ENCODE results near the gene PNPLA7.
A peak's percentile ranks its signal among the peaks of the same experiment; 100 is the strongest.
"Not testable (repeated sequence)": the region's sequence is repeated elsewhere in the genome, so short reads cannot be mapped to it uniquely, and the experiment has no call there.

PNPLA7 gene

DNA sequence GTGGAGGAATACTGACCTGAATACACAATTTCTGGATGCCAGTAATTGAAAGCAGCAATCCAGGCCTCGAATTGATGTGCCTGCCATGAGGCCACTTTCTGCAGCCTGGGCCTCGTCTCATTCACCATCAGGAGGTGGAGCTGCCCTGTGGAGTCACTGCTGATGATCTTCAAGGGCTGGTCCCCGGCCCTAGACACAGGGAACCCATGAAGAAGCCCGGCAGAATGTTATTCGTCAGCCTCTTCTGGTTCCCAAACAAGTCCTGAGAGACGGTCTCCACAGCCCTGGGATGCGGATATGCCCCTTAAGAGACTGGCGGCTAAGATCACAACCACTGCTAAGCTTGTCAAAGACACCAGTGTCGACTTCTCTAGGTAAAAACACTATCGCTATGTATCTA, 24.0 kb upstream of the PNPLA7 start:
- no peak for DNase-seq

DNA sequence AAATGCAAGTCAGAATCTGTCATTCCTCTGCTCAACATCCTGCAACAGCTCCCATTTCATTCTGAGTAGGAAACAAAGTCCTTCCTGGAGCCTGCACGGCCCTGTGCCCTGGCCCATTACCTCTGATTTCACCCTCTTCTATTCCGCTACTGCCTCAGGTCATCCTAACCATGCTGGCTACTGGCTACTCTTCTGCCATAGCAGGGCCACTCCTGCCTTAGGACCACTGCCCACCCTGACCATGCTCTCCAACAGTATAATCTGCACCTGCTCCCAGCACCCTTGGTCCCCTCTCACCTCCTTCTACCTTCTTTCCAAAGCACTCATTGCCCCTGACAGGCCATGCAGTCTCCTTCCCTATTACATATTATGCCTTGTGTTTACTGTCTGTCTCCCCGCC, 20.4 kb upstream of the PNPLA7 start:
- no peak for DNase-seq

- DNase-seq = no peak
Observed at GRCh38 chr9:137569609-137570203, 19.5 kb upstream of the PNPLA7 start.

DNA sequence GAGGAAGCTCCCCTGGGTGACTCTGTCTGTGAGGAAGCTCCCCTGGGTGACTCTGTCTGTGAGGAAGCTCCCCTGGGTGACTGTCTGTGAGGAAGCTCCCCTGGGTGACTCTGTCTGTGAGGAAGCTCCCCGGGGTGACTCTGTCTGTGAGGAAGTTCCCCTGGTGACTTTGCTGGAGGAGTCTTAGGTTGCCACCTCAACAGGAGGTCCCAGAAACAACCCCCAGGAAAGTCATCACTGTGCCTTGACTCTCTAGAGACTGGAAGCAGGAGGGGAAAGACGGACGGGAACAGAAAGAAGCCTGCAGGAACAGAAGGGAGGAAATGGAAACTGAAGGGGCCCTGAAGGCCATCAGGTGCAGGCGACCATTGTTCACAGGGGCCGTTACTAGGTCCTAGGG, 18.2 kb upstream of the PNPLA7 start:
- not testable (repeated sequence) for DNase-seq

- no peak for DNase-seq
Observed at GRCh38 chr9:137564817-137565411, 14.7 kb upstream of the PNPLA7 start.

DNA sequence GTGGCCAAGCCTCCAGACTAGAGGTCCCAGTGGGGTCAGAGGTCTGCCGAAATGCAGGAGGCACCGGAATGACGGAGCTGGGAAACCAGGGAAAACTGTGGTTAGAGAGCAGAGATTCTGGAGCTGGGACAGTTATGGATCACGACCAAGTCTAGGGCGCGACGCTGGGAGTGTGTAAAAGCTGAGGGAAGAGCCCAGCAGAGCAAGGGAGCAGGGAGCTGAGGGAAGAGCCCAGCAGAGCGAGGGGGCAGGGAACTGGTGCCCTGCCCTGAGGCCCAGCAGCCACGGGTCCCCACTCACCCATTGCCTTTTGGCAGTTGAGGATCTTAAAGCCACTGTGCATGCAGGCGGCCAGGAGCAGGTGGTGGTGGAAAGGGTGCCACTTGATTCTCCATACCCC, 13.9 kb upstream of the PNPLA7 start:
- DNase-seq = no peak

DNA sequence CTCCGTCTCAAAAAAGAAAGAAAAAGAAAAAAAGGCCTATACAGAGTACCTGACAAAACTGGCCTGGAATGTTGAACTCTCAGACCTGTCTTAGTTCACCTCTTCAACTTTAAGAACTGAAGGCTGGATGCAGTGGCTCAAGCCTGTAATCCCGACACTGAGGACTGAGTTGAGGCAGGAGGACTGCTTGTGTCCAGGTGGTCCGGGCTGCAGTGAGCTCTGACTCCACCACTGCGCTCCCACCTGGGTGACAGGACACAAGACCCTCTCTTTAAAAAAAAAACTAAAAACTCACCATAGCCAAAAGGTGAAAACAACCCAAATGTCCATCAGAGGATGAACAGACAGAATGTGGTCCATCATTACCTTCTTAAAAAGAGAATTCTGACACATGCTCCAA, 7.9 kb upstream of the PNPLA7 start:
- DNase-seq = no peak

GRCh38 chr9:137556069-137556838, 6.1 kb upstream of the PNPLA7 start:
- no peak for DNase-seq

- no peak for DNase-seq
Observed at GRCh38 chr9:137555179-137555578, 5.0 kb upstream of the PNPLA7 start.

GRCh38 chr9:137554349-137554748, 4.1 kb upstream of the PNPLA7 start:
- no peak for DNase-seq

DNA sequence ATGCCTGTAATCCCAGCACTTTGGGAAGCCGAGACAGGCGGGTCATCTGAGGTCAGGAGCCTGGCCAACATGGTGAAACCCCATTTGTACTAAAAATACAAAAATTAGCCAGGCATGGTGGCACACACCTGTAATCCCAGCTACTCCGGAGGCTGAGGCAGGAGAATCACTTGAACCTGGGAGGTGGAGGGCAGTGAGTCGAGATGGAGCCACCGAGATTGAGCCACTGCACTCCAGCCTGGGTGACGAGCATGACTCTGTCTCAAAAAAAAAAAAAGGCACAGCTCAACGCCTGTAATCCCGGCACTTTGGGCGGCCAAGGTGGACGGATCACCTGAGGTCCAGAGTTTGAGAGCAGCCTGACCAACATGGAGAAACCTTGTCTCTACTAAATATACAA, 3.5 kb upstream of the PNPLA7 start:
- DNase-seq = not testable (repeated sequence)

DNA sequence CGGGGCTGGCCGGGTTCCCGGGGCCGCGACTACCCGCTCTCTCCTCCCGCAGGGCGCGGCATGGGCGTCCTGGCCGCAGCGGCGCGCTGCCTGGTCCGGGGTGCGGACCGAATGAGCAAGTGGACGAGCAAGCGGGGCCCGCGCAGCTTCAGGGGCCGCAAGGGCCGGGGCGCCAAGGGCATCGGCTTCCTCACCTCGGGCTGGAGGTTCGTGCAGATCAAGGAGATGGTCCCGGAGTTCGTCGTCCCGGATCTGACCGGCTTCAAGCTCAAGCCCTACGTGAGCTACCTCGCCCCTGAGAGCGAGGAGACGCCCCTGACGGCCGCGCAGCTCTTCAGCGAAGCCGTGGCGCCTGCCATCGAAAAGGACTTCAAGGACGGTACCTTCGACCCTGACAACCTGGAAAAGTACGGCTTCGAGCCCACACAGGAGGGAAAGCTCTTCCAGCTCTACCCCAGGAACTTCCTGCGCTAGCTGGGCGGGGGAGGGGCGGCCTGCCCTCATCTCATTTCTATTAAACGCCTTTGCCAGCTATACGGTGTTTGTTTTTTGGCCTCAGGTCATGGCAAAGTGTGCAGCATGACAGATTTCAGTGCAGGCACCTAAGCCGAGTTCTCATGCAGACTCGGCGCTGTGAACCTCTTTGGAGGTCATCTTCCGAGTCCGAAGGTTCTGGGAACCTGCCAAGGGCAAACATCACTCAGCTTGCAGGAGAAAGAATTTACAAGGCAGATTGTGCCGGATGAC, 2.0 kb upstream of the PNPLA7 start:
- DNase-seq = peak; percentile 28

- peak; percentile 89 for DNase-seq
Observed at GRCh38 chr9:137551264-137552021, 1.2 kb upstream of the PNPLA7 start, which contains the start of gene MRPL41. MRPL41 (plus strand) TSS chr9:137551879; CDS start chr9:137552082, 203 bp downstream.

DNA sequence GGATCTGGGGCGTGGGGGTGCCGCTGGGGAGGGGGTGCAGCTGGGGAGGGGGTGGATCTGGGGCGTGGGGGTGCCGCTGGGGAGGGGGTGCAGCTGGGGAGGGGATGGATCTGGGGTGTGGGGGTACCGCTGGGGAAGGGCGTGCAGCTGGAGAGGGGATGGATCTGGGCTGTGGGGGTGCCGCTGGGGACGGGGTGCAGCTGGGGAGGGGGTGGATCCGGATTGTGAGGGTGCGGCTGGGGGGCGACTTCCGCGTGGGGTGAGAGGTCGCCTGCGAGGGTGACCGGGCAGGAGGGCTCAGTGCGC, 709 bp upstream of the PNPLA7 start:
- not testable (repeated sequence) for DNase-seq

DNA sequence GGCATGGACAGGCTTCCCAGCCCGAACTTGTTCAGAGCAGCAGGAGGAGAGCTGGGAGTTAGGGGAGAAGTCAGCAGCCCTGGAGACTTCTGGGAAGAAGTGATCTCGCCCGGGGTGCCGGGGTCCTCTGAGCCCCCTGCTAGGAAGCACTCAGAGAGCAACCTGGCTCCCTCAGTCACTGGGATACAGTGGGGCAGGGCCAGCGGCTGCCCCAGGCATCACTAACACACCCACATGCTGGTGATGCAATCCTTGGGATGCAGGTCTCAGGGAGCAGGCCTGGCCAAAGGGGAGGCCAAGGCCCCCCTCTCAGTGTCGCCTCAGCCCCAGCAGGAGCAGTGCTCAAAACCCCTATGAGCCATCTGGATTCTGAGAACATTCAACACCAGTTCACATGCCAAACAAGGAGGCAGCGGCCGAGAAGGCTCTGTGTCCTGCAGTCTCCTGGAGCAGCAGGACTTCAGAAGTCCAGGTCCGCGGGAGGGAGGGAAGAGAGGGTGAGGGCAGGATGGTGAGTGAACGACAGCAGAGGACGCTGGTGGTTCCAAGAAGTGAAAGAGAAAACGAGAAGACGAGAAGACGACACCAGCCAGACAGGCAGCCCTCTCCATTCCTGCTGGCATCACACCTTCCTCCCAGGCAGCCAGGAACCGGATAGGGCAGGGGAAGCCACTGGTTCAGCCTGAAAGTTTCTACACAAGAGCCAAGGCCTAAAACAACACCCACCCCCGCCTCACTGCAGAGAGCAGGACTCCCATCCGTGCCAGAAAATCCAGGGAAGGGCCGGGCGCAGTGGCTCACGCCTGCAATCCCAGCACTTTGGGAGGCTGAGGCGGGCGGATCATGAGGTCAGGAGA, 2.3 kb downstream of the PNPLA7 start:
- DNase-seq = no peak

DNA sequence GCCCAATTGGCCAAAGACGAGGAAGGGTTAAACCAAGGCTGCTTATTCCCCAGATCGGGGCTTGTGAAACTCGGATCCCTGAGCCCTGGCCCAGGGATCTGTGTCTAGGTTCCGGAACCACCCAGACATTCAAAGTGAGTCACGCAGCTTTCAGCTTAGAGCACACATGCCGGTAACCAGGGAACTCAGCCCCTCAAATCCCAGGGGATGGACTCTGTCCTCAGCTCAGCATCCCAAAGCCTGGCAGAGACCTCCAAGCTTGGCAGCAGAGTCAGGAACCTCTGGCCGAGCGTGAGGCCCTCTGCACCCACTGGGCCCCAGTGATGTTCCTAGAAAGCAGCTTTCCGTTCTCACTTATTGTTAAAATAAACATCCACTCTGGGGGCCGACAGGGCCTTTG, 5.1 kb downstream of the PNPLA7 start:
- no peak for DNase-seq

- no peak for DNase-seq
Observed at GRCh38 chr9:137544176-137544760, 5.9 kb downstream of the PNPLA7 start.

DNA sequence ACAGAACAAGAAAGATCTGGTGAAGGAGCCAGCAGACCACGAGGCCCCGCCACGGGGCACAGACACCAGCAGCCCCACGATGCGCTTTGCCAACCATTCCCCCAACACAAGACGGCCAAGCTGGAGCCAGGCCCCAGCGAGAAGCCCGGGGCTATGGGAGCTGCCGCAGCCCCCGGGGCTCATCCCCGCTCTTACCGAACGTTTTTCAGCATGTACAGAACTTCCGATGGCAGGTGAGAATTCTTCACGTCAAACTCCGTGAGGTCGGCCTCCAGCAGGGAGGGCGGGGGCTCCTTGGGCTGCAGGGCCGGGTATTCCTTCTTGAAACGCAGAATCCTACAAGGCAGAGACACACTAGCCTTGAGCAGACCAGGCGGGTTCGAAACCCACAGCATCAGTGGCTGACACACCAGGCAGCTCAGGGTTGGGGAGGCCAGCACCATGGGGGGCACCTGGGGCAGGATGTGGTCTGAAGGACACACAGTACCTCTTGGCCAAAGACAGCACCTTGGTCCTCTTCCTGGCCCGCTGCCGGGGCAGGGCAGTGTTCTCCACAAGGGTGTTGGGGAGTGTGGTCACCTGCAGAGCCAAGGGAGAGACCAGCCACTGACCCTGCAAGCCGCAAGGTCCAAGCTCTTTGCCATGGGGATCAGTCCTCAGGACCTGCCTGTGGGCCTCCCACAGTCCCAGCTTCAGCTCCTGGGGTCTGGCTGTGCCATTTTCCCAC, 6.8 kb downstream of the PNPLA7 start:
- no peak for DNase-seq

DNA sequence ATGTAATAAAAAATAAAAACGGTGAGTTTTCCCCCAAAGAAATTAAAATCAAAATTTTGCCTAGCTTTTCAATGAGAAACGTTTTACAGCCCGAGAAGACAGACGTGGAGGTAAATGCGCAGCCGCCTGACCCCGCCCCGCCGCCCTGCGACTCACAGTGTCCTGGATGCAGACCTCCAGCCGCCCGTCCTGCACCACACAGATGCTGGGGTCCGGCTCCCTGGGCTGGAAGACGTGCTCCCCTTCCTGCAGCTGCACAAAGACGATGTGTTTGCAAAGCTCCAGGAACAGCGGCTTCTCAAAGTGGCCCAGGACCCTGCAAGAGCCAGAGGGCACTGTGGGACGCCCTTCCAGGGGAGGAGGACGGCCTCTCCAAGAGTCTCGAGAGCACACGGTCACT, 7.7 kb downstream of the PNPLA7 start:
- DNase-seq = no peak

DNA sequence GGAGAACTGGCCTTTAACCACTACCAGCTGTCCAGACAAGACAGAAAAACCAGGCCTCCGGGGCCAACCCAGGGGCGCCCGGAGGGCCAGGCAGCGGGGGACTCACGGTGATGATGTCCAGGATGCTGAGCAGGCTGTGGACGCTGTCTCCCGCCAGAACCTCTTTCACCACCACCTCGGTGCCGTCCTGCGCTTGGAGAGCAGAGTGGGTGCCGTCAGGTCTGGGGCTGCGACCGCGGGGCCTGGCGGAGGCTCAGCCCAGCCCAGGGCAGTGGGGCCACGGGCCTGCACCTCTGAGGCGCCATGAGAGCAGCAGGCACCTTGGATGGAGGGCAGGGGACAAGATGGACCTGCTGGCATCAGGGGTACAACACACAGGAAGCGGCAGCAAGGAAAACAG, 9.7 kb downstream of the PNPLA7 start:
- DNase-seq = no peak

DNA sequence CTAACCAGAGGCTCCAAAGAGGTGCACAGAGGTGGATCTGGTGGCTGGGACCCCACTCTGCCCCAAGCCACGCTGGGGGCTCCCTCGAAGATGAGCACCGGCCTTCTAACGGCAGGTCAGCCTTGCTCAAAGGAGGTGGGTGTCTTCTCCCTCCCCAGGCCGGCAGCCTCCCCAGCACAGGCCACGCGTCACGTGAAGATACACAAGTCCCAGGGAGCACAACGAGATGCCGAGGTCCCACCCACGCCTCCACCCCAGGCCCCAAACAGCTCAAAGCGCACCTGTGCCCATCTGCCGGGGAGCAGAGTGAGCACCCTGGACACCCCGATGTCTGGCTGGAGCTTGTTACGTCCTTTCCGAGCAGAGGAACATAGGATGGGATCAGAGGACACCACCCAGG, 12.1 kb downstream of the PNPLA7 start:
- DNase-seq = no peak

Measured in RPMI8226 (cell line).